Activated naive CD8-positive, alpha-beta T cell treated with anti-CD3 and anti-CD28 coated beads for 36 hours (primary cell): Measurements from ENCODE around the gene SLC25A25. TPM values are rescaled to one million over a fixed set of nuclear protein-coding genes. Genes with fewer than 3 reads are reported as not detected.

Experiments
- DNase-seq: peaks from one replicate; pipeline ENCODE4 v3.0.0; 2021
- H3K27ac Mint-ChIP-seq: one replicate; pipeline ENCODE4 v1.8.0; 2022; ENCODE audit warnings: mild to moderate bottlenecking, moderate library complexity, mixed read lengths
- H3K27me3 Mint-ChIP-seq: one replicate; pipeline ENCODE4 v1.8.0; 2022; ENCODE audit warnings: mild to moderate bottlenecking, mixed read lengths
- H3K36me3 Mint-ChIP-seq: one replicate; pipeline ENCODE4 v1.8.0; 2021; ENCODE audit warnings: mild to moderate bottlenecking, mixed read lengths
- H3K4me1 Mint-ChIP-seq: one replicate; pipeline ENCODE4 v1.8.0; 2021; ENCODE audit warnings: mixed read lengths
- H3K4me3 Mint-ChIP-seq: one replicate; pipeline ENCODE4 v1.8.0; 2022; ENCODE audit warnings: mild to moderate bottlenecking, moderate library complexity, mixed read lengths
- H3K9me3 Mint-ChIP-seq: one replicate; pipeline ENCODE4 v1.8.0; 2022; ENCODE audit warnings: mixed read lengths
- total RNA-seq, 2 experiments: library from RNA; stranded (reverse); gene quantifications; one replicate each; pipeline ENCODE4 v1.2.3, GENCODE V29; 2021

SLC25A25 gene
- total RNA-seq, 2 experiments from 2014 or later: 13.0 to 14.5 TPM

DNA sequence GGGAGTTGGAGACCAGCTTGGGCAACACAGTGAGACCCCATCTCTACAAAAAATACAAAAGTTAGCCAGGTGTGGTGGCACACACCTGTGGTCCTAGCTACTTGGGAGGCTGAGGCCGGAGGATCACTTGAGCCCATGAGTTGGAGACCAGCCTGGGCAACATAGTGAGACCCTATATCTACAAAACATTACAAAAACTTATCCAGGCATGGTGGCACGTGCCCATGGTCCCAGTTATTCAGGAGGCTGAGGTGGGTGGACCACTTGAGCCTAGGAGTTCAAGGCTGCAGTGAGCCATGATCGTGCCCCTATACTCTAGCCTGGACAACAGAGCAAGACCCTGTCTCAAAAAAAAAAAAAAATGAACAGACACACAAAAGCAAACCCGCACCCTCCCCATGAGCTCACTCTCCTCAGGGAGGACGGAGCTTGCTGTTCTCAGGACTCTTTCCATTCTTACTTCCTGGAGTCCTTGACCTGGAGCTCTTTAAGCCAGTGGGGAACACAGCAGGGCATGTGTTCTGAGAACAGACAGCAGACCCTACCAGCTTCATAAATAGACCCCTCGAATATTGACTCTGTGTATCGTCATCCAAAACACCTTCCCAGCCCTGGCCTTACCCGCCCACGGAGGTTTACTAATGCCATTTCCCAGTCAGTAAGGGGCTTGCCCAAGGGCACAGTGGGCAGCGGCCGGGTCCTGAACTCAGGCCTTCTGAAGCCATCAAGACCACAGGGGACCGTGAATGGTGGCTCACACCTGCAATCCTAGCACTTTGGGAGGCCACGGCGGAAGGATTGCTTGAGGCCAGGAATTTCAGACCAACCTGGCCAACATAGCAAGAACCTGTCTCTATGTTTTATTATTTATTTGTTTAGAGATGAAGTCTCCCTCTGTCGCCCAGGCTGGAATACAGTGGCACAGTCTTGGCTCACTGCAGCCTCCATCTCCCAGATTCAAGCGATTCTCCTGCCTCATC lies 48.4 kb downstream of the SLC25A25 start:
- no peak for DNase-seq
- Mint-ChIP-seq H3K9me3 (no peaks in the 10 kb centered on the region), H3K36me3 (peaks cover 8% of the 10 kb centered on the region), H3K4me3 (no peak overlapping the region), H3K4me1 (peaks cover 8% of the 10 kb centered on the region), H3K27ac (no peak overlapping the region), H3K27me3 (no peaks in the 10 kb centered on the region)

DNA sequence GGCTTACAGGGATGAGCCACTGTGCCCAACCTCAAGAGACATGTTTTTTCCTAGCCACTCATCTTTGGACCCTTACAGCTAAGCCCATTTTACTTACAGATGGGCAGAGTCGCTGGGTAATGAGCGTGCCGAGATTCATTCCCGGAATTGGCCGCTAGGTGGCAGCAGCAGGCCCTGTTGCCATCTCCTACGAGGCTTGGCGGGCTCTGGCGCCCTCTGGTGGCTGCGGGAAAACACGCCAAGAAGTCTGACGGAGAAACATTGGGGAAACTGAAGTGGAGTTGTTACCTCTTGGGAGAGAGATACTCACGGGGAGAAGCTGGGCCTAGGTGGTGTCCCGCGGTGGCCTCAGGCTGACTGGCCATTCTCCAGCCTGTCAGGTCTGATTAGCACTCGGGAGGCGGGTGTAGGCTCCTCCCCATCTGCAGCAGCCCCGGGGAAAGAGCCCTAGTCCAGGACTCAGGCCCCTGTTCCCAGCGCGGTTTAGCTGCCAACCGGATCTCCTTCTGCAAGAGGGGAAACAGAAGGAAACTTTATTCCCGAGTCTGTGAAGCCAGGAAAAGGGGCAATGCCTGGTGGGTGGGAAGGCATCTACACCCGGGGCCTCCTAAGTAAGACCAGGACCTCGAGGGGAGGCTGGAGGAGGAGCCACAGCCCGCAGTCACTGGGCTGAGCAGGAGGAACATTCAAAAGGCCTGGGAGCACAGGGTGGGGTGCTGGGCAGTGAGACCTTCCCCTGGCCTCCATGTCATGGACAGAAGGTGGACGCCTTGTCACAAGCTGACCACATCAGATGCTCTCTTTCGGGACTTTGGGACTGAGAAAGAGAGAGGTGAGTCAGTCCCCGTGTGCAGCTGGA lies 49.8 kb downstream of the SLC25A25 start:
- DNase-seq: peak; percentile 93
- peaks cover 6% of the 10 kb centered on the region for H3K36me3 Mint-ChIP-seq
- H3K27ac Mint-ChIP-seq: peak overlapping the region; percentile 66
- no peak overlapping the region for H3K4me3 Mint-ChIP-seq
- H3K4me1 Mint-ChIP-seq: peaks cover 8% of the 10 kb centered on the region
- no peaks in the 10 kb centered on the region for H3K27me3 Mint-ChIP-seq
- H3K9me3 Mint-ChIP-seq: no peaks in the 10 kb centered on the region

DNA sequence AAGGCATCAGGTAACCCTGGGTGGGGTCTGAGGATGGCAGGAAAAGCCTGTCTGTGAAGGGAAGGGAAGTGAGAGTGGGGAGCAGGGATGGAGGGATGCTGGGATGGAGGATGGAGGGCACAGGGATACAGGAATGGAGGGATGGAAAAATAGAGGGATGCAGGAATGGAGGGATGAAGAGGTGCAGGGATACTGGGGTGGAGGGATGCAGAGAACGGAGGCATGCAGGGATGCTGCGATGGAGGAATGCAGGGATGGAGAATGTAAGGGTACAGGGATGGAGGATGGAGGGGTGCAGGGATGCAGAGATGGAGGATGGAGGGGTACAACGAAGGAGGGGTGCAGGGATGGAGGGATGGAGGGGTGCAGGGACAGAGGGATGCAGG lies 50.4 kb downstream of the SLC25A25 start:
- Mint-ChIP-seq H3K27me3 (no peaks in the 10 kb centered on the region), H3K27ac (no peak overlapping the region), H3K36me3 (peaks cover 4% of the 10 kb centered on the region), H3K9me3 (no peaks in the 10 kb centered on the region), H3K4me3 (no peak overlapping the region), H3K4me1 (peaks cover 8% of the 10 kb centered on the region)
- DNase-seq: no peak

DNA sequence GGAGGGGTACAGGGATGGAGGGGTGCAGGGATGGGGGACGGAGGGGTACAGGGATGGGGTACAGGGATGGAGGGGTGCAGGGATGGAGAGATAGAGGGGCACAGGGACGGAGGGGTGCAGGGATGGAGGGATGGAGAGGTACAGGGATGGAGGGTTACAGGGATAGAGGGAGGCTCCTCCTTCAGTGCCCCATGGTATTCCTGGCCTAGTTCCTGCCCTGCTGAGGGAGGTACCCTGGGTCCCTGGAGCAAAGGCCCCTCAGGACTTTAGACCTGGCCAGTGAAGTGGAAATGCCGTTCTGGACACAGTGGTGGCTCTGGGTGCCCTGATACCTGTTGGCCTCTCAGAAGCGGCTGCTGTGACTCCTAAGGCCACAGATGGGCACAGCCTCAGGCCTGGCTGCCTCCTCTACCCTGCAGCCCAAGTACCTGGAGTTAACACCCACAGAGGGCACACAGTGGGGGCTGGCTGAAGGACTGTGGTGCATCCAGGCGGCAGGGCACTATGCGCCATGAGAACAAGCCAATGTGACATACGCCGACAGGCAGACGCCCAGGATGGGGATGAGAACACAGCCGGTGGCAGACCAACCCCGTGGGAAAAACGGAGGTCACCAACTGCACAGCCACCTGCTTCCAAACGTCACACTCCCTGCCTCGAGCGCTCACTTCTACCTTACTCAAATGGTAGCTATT lies 51.1 kb downstream of the SLC25A25 start:
- Mint-ChIP-seq H3K27me3 (no peaks in the 10 kb centered on the region), H3K4me1 (peaks cover 8% of the 10 kb centered on the region), H3K9me3 (no peaks in the 10 kb centered on the region), H3K36me3 (peaks cover 3% of the 10 kb centered on the region), H3K4me3 (no peak overlapping the region), H3K27ac (no peak overlapping the region)
- no peak for DNase-seq

DNA sequence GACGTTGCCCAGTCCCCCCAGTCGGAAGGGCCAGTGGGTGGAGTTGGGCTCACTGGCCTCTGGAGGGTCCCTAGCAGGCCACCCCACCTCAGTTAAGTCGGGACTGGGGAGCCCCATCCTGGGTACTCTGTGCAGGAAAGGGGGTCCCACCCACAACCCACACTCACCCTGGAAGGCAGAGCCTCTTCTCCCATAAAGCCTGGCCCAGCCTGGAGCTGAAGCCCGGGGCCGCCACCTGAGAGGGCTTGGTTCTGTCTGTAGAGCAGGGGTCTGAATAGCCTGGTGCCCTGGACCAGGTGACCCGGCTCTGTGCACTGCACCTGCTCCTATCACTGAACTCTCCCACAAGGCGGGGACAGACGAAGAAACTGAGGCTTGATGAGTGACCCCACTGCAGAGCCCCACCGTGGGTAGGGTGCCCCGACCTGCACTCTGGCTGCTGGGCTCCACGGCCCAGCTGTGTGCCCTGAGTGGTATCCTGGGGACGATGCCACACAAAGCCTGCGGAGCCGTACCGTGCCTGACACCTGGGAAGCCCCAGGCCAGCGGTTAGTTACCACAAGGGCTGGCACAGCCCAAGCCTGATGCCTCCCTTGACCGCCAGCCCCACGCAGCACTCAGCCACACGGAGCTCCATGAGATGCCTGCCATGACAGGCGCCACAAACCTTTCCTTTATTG lies 52.2 kb downstream of the SLC25A25 start:
- H3K36me3 Mint-ChIP-seq: peaks cover 5% of the 10 kb centered on the region
- no peak overlapping the region for H3K27ac Mint-ChIP-seq
- no peaks in the 10 kb centered on the region for H3K27me3 Mint-ChIP-seq
- no peak for DNase-seq
- H3K4me1 Mint-ChIP-seq: peaks cover 13% of the 10 kb centered on the region
- no peak overlapping the region for H3K4me3 Mint-ChIP-seq
- no peaks in the 10 kb centered on the region for H3K9me3 Mint-ChIP-seq

DNA sequence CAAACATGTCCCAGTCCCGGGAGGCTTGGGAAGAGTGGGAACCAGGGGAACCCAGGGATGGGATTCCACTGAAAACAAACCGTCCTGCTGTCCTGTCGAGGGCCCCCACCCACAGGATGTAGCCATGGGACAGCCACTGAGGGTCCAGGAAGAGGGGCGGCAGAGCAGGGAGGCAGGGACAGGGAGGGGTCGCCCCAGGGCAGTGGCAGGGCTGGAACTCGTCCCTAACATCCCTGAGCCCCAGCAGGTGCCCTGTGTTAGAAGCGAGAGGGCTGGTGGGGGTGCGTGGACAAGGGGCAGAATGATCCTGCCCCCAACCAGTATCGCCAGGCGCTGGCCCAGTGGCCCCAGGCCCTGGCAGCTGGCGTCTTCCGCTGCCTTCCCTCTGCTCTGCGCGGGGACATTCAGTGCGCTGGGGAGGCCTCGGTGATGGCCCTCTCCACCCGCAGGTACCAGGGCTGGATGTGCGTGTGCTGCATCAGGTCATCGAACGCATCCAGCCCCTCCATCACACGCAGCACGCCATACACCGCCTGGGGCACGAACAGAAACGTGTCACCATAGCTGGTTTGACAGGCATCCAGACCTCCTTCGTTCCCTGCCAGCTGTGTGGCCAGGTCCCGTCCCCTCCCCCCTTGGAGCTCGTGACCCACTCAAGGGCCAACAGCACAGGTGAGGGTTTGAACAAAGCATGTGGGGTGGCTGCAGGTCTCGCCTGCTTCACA lies 52.9 kb downstream of the SLC25A25 start:
- Mint-ChIP-seq H3K27me3 (no peaks in the 10 kb centered on the region), H3K36me3 (peaks cover 5% of the 10 kb centered on the region), H3K27ac (no peak overlapping the region), H3K9me3 (no peaks in the 10 kb centered on the region), H3K4me3 (no peak overlapping the region), H3K4me1 (peaks cover 17% of the 10 kb centered on the region)
- no peak for DNase-seq

DNA sequence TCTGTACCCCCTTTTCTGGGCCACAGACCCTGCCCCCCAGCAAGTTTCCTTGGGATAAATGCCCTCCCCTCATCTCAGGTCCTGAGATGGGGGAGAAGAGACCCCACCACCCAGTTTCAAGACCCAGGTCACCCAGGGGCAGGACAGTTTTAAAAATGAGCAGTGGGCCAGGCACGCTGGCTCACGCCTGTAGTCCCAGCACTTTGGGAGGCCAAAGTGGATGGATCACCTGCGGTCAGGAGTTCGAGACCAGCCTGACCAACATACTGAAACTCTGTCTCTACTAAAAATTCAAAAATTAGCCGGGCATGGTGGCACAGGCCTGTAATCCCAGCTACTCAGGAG lies 53.4 kb downstream of the SLC25A25 start:
- Mint-ChIP-seq H3K4me1 (peaks cover 22% of the 10 kb centered on the region), H3K9me3 (no peaks in the 10 kb centered on the region), H3K4me3 (no peak overlapping the region), H3K27me3 (no peaks in the 10 kb centered on the region), H3K27ac (no peak overlapping the region), H3K36me3 (peaks cover 9% of the 10 kb centered on the region)
- DNase-seq: no peak

DNA sequence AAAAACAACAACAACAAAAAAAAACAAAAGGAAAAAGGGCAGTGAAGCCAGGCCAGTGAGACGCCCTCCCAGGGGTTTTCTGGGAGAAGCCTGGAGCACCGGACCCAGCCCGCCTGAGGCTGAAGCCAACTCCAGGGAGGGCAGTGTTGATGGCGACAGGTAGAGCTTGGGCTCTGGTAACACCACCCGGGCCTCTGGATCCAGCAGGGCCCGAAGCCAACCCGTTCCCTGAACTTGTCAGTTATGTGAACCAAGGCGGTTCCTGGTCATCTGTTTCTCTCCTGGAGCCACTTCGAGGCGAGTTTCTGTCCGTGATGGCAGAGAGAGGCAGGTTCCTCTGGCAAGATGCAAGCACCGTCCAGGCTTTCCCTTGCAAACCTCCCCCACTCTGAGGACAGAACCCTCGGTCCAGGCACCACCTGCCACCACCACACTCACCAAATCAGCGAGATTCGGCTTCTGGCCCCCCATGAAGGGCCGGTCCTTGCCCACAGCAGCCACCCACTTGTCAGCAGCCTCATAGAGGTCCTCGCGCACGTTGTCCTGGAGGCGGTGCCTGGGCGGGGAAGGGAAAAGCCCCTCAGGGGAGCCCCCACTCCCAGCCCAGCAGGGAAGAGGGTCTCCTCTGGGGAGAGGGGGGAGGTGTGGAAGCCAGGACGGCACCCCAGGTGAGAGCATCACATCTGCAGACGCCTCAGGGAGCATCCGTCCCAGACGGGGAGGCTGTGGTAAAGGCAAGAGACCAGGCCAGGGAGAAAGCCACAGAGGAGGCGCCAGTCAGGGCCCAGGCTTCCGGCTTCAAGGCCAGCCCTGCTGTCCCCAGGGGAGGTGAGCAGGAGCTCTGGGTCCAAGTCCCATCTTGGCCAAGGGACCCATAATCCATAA lies 54.1 kb downstream of the SLC25A25 start:
- peaks cover 9% of the 10 kb centered on the region for H3K36me3 Mint-ChIP-seq
- no peak overlapping the region for H3K27ac Mint-ChIP-seq
- no peaks in the 10 kb centered on the region for H3K9me3 Mint-ChIP-seq
- no peak for DNase-seq
- peaks cover 23% of the 10 kb centered on the region for H3K4me1 Mint-ChIP-seq
- H3K4me3 Mint-ChIP-seq: no peak overlapping the region
- no peaks in the 10 kb centered on the region for H3K27me3 Mint-ChIP-seq

DNA sequence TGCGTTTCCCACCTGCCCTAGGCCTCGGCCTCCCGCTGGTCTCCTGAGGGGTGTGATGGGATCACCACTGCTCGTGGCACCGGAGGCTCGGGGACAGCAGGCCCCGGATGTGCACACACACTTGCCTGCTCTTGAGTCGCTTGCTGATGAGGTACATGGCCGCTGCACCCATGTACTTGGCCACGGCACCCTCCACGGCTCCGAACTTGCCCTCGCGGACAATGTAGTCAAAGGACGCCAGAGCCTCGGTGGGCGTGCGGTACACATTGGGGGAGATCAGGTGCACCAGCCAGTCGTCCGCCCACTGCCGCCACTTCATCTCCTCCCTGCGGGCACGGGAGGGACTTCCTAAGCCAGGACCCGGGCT lies 54.8 kb downstream of the SLC25A25 start:
- Mint-ChIP-seq H3K9me3 (no peaks in the 10 kb centered on the region), H3K27me3 (no peaks in the 10 kb centered on the region), H3K36me3 (peaks cover 9% of the 10 kb centered on the region), H3K4me3 (no peak overlapping the region), H3K27ac (no peak overlapping the region), H3K4me1 (peaks cover 19% of the 10 kb centered on the region)
- no peak for DNase-seq

DNA sequence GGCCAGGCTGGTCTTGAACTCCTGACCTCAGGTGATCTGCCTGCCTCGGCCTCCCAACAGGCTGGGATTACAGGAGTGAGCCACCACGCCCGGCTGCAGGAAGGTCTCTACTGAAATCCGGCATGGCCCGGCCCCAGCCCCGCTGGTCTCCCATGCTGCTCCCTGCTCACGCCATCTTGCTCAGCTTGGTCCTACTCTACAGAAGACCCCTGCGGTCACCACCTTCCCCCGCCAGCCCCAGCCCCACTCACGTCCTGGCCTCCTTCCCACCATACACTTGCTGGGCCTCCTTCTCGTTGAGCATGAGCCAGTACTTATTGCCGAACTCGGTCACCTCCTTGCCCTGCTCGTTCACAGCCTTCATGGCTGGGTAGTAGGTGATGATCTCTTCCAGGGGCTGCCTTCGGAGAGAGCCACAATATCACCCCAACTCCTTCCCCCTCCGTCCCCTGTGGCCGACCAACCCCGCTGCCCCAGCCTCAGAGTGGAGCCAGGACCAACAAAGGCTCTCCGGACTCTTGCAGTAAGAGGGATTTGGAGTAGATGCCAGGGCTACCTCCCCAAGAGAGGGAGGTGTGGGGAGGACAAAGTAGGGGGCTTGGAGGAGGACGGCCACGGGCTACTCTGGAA lies 55.5 kb downstream of the SLC25A25 start:
- Mint-ChIP-seq H3K4me1 (peaks cover 18% of the 10 kb centered on the region), H3K9me3 (no peaks in the 10 kb centered on the region), H3K27me3 (no peaks in the 10 kb centered on the region), H3K4me3 (no peak overlapping the region), H3K27ac (no peak overlapping the region), H3K36me3 (peaks cover 9% of the 10 kb centered on the region)
- no peak for DNase-seq

DNA sequence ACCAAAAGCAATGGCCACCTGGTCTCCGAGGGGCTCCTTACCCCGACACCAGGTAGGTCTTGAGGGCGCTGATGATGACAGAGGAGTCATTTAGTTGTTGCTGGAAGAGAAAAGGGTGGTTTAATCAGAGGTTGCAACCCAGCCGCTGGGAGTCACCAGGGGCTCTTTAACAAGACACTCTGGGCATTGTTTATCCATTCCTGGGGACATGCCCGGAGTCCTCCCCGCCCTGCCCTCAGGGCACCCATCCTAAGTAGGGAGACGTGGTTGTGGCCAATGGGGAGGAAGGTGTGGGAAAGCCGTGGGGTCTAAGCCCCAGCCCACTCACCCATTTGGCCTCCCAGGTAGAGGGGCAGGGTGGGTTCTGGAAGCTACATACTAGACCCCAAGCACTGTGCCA lies 56.4 kb downstream of the SLC25A25 start:
- H3K4me1 Mint-ChIP-seq: peaks cover 22% of the 10 kb centered on the region

DNA sequence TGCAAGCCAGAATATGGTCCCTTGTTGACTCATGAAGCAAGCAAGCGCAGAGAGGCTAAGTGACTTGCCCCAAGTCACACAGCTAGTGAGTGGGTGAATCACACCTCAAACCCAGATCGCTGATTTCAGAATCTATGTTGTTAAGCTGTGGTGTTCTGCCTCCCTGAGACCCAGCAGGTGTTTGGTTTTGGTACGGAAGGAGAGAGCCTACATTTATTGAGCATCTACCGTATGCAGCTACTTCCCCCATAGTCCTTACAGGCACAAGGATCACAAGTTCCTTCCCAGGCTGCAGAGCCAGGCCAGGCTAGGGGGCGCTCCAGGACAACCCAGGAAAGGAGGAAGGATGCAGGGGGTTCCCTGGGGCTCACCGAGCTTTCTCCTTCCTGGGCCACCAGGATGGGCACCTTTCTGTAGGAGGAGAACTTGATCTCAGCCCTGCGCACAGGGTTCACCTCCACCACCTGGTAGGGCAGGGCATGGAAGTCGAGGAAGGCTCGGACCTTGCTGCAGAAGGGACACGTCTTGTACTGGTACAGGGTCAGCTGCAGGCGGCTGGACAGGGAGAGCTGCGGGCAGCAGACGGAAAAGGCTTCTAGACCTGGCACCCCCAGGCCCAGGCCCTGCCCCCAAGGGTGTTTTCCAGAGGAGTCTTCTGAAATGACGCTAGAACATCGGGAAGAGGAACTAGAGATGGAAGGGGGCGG lies 57.0 kb downstream of the SLC25A25 start:
- Mint-ChIP-seq H3K9me3 (no peaks in the 10 kb centered on the region), H3K36me3 (peaks cover 9% of the 10 kb centered on the region), H3K27ac (no peak overlapping the region), H3K4me3 (peak overlapping the region; percentile 22), H3K4me1 (peaks cover 24% of the 10 kb centered on the region), H3K27me3 (no peaks in the 10 kb centered on the region)
- peak; percentile 41 for DNase-seq

More for the DNA sequence above, 56.4 kb downstream of the SLC25A25 start:
- H3K27ac Mint-ChIP-seq: no peak overlapping the region
- peaks cover 9% of the 10 kb centered on the region for H3K36me3 Mint-ChIP-seq
- H3K27me3 Mint-ChIP-seq: no peaks in the 10 kb centered on the region
- DNase-seq: no peak
- no peak overlapping the region for H3K4me3 Mint-ChIP-seq
- no peaks in the 10 kb centered on the region for H3K9me3 Mint-ChIP-seq
